ENCODE measurements around the gene NR5A1.

- TF ChIP-seq POLR2AphosphoS5 (IDR thresholded peaks at IDR 0.05; ENCODE audit: borderline replicate concordance, low read depth, low read length) = no peak
- TF ChIP-seq EZH2 (IDR thresholded peaks at IDR 0.05) = no peak
Measured at GRCh38 chr9:124552273-124552605, 45.0 kb upstream of the NR5A1 start.

All from SK-N-MC (cell line).